Raji (cell line): ENCODE results near the gene RCCD1.

Experiments used
- POLR2A ChIP-seq: IDR thresholded peaks from 2 replicates; pipeline ENCODE4 v1.6.1; 2011; ENCODE audit warnings: low read depth, low read length, control low read depth; ENCODE audit not compliant: insufficient read depth

The RCCD1 gene, protein sequence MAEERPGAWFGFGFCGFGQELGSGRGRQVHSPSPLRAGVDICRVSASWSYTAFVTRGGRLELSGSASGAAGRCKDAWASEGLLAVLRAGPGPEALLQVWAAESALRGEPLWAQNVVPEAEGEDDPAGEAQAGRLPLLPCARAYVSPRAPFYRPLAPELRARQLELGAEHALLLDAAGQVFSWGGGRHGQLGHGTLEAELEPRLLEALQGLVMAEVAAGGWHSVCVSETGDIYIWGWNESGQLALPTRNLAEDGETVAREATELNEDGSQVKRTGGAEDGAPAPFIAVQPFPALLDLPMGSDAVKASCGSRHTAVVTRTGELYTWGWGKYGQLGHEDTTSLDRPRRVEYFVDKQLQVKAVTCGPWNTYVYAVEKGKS

DNA sequence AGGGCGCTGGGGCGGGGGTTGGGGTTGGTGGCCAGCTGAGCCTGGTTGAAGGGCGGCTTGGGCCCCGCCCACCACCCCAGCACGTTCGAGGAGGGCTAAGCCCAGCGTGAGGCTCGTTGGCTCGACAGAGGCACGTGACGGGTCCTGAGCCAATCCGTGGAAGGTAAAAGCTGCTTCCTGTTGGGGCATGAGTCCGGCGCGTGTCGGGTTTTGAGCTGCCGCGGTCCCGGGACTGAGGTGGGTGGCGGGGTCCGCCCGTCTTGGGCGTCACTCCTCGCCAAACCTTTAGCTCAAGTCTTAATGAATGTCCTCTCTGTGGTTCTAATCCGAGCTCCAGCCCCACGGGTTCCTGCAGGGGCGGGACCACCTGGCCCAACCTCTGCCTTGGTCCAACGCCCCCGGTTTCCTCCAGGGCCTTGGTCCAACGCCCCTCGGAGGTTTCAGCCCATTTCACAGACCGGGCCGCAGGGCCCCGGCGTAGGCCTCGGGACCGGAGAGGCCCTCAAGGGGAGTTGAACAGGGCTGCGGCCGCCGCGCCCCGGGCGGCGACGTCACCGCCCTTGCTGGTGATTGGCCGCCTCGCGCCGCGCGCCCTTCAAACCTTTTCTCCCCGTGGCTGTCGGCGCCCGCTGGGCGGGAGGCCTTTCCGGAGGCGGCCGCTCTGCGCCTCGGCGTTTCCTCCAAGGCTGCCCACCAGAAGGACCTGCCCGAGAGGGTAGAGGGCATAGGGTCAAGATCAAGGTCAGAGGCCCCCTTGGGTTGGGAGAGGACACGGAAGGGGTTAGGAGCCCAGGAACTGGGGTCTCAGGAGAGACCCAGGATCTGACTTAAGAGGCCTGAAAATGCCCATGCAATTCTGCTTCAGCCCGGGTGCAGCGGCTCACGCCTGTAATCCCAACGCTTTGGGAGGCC is at the start of gene RCCD1:
TSS of gene RCCD1 (plus strand) at position 173 of the 912 bp plus-strand sequence. CDS start 1,851 bp downstream, outside the sequence.
- peak; percentile 82 for TF ChIP-seq POLR2A

DNA sequence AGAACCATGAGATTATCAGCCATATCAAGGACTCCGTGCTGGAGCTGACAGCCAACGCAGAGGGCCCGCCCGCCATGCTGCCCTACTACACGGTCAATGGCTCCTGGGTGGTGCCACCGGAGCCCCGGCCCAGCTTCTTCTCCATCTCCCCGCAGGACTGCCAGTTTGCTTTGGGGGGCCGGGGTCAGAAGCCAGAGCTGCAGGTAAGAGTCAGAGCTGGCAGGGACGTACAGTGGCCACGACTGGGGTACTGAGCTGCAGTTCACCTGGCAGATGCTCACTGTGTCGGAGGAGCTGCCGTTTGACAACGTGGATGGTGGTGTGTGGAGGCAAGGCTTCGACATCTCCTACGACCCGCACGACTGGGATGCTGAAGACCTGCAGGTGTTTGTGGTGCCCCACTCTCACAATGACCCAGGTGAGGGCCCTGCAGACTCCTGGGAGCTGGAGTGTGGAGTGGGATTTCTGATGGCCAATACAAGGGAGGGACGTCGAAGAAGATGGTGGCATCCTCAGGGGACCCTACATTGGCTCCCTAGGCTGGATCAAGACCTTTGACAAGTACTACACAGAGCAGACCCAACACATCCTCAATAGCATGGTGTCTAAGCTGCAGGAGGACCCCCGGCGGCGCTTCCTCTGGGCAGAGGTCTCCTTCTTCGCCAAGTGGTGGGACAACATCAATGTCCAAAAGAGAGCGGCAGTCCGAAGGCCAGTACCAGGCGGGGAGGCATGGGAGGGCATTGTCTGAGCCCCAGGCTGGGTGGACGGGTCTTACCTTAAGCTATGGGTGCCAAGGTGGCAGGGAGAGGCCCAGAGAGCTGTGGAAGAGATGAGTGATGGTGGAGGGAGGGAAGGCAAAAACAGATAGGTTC is 49.1 kb upstream of the RCCD1 start:
- TF ChIP-seq POLR2A, result no peak

DNA sequence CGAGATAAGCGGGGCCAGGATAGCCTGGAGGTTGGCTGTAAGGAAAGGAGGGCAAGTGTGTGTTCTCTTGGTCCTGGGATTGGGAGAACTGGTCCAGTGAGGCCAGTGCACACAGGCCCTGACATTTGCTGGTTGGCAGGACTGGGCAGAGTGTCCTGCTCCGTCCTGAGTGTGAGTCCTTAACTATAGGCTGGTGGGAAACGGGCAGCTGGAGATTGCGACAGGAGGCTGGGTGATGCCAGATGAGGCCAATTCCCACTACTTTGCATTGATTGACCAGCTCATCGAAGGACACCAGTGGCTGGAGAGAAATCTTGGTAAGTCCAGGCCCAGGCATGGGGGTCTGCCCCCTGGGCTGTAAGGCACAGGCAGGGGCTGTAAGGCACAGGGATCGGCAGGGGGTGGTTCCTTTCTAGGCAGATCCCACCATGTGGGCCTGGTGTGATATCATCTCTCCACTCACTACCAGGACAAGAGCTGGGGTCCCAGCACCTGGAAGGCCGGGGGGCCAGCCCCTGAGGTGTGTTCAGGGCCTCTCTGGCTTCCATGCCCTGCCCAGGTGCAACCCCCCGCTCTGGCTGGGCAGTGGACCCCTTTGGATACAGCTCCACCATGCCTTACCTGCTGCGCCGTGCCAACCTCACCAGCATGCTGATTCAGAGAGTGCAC is 48.4 kb upstream of the RCCD1 start:
- TF ChIP-seq POLR2A, result no peak

DNA sequence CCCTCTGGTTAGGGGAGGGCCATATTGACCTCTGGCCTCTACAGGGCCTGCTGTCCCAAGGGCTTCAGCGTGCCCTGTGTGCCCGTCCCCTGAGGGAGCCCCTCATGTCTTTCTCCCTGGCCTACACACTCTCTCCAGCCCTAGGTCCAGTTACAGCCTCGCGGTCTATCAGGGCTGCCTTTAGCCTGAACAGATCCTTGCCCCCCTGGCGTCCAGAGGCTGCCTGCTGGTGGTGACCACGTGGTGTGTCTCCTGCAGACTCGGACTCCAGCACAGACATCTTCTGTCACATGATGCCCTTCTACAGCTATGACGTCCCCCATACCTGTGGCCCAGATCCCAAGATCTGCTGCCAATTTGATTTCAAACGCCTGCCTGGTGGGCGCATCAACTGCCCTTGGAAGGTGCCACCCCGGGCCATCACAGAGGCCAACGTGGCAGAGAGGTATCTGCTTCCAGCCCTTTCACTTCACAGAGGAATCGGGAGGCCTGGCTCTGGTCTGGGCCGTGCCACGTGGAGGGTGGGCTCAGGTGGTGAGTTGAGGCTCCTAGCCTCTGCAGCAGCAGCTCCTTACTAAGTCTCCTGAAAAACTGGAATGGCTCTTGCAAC is 47.5 kb upstream of the RCCD1 start:
- TF ChIP-seq POLR2A, result no peak

DNA sequence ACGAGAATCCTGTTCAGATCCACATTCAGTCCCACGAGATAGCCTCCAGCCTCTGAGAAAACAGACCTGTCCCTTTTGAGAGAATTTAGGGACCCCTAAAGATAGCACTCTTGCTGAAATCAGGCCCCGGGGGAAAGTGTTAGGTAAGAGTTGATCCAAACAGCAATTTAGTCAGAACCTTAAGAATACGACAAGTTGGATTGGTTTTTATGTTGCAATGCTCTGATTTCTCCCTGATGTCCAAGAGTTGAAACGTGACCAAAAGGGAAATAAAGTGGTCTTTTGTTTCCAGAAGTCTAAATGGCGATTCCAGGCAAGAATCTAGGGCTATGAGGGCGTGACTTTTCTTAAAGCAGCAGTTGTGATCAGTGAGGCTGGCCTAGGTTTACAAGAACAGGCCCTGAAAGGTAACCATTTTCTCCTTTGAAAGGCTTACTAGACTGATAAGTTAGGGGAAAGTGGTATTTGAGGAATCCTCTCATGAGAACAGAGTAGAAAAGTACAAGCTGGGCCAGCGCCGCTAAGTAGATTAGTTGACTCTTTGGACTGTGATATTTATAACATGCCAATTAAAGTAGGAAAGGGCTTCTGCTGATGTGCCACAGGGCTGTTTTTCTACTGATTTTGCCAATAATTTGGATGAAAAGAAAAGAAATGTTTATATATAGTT is 46.7 kb upstream of the RCCD1 start:
- TF ChIP-seq POLR2A, result no peak

DNA sequence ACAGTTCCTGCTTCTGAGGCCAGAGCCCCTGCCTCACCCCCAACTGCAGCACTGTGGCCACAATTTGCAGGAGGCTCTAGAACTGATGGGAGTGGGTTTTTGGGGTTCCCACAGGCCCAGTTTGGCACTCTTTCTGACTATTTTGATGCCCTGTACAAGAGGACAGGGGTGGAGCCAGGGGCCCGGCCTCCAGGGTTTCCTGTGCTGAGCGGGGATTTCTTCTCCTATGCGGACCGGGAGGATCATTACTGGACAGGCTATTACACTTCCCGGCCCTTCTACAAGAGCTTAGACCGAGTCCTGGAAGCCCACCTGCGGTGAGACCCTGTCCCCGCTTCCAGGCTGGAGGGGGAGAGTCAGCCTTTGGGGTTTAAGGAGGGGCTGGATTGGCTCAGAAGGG is 44.7 kb upstream of the RCCD1 start:
- no peak for TF ChIP-seq POLR2A

DNA sequence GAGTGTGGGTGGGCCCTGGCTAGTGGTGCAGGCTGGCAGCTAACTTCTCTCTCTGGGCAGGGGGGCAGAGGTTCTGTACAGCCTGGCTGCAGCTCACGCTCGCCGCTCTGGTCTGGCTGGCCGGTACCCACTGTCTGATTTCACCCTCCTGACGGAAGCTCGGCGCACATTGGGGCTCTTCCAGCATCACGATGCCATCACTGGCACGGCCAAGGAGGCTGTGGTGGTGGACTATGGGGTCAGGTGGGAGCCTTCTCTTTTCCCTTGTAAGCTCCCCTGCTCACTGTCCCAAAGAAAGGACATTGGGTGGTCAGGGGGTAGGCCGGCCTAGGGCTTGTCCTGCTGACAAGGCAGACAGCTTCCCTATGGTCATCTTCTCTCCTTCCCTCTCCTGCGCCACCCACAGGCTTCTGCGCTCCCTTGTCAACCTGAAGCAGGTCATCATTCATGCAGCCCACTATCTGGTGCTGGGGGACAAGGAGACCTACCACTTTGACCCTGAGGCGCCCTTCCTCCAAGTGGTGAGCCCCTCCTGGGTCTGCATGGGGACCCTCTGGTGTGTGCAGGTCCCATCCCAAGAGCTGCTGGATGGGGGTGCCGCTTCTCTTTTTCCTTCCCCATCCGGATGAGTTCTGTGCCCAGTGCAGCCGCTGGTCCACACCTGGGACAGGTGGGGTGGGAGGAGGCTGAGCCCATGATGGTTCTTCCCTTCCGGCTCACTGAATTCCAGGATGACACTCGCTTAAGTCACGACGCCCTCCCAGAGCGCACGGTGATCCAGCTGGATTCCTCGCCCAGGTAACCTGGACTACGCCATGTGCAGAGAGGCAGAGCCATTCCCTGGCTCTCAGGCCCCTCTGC is 44.0 kb upstream of the RCCD1 start:
- no peak for TF ChIP-seq POLR2A

DNA sequence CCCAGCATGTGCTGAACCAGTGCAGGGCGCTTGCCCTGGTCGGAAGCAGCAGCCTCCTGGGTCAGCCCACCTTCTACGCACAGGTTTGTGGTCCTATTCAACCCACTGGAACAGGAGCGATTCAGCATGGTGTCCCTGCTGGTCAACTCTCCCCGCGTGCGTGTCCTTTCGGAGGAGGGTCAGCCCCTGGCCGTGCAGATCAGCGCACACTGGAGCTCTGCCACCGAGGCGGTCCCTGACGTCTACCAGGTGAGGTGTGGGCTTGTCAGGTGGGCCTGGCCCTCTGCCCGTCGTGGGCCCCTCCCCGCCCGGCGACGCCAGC is 43.4 kb upstream of the RCCD1 start:
- TF ChIP-seq POLR2A, result no peak

DNA sequence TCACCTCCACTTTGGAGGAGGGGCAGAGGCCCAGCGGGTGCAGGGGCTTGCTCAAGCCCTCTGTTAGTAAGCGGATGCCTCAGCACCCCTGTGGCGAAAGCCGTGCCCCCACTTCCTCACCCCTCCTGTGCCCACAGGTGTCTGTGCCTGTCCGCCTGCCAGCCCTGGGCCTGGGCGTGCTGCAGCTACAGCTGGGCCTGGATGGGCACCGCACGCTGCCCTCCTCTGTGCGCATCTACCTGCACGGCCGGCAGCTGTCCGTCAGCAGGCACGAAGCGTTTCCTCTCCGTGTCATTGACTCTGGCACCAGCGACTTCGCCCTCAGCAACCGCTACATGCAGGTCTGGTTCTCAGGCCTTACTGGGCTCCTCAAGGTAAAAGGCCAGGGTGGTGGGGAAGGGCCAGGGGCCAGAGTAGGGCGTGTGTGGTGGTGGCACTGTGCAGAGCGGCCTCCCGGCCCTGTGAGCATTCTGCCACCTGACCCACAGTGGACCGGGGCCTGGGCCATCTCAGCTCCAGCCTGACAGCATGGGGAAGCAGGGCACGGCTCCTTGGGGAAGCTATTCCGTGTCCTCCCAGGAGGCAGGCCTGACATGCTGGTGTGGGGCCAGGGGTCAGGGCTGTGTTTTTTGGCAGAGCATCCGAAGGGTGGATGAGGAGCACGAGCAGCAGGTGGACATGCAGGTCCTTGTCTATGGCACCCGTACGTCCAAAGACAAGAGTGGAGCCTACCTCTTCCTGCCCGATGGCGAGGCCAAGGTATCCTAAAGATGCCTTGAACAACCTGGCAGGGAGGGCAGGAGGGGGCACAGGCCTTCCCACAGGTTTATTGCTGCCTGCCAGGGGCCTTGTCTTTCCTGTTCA is 42.5 kb upstream of the RCCD1 start:
- TF ChIP-seq POLR2A, result no peak

DNA sequence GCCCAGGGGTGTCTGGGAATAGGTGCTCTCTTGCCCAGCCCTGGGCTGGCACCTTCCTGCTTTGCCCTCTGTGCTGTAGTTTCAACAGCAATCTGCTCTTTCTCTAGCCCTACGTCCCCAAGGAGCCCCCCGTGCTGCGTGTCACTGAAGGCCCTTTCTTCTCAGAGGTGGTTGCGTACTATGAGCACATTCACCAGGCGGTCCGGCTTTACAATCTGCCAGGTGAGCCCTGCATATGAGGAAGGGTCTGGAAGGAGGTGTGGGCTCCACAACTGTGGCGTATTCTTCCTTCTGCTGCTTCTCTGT is 42.0 kb upstream of the RCCD1 start:
- no peak for TF ChIP-seq POLR2A

DNA sequence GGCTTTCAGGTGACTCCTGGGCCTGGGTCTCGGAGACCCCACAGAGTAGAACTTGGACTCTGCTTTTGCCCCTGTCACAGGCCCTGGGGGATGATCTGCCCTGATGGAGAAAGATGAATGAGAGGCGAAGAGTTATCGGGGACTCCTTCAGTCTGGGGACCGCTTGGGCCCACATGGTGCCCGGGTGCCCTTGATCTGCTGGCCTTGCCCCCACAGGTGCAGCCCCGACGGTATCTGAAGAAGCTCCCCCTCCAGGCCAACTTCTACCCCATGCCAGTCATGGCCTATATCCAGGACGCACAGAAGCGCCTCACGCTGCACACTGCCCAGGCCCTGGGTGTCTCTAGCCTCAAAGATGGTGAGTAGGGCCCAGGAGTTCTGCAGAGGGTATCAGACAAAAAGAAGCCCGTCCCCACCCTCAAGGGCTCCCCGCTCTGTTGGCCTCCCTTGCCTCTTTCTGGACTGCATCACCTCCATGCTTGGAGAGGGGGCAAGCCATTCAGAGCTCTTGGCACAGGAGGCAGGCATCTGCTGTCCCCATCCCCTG is 41.2 kb upstream of the RCCD1 start:
- TF ChIP-seq POLR2A, result no peak
